Left kidney (tissue), 2 donors: ENCODE data around the gene VEZT. TPM values are rescaled to one million over a fixed set of nuclear protein-coding genes. Genes with fewer than 3 reads are reported as not detected.
"Not testable (repeated sequence)": the region's sequence is repeated elsewhere in the genome, so short reads cannot be mapped to it uniquely, and the experiment has no call there.

Source experiments
- DNase-seq: peaks from one replicate; pipeline ENCODE4 v3.0.0-alpha.2; 2013
- polyA plus RNA-seq: library from polyadenylated mRNA; unstranded; fragments of 120-200 nt; gene quantifications from one replicate; pipeline ENCODE4 v1.2.1, GENCODE V29; 2013; ENCODE audit not compliant: insufficient read length

VEZT gene
- polyA plus RNA-seq, 1 donor, result 94.7 TPM

DNA sequence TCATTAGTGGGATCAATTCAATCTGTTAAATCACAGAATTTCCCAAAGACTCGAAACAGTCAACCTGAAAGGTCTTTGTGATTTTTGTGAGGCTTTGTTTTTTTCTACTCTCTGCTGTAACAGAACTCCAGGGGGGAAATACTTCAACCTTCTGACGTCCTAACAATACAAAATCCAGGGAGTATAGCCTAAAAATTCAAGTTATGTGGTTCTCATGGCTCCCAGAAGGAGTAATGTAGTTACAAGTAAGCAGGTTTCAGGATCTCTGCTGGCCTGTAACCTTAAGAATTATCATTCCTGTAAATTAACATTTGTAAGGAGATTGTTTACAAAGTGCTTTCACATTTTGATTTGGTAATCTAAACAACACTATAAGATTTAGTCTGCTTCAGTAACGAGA is 39.9 kb downstream of the VEZT start:
- DNase-seq, result no peak

DNA sequence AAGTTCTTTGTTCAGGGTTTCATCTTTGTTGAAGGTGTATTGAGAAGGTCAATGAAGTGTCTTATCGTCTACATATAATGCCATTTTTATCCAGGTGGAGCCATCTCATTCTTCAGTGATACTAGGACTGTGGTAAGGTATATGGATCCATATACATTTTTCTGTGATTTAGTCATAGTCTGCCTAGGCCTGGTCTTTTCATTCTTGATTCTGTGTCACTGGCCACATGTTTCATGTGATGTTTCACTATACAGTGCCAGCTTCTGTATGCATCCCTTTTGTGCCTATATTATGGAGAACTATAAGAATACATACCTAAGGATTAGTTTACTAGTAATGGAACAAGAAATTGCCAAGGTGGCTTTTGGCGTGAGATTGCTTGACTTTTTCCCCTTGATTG is 40.5 kb downstream of the VEZT start:
- no peak for DNase-seq

DNA sequence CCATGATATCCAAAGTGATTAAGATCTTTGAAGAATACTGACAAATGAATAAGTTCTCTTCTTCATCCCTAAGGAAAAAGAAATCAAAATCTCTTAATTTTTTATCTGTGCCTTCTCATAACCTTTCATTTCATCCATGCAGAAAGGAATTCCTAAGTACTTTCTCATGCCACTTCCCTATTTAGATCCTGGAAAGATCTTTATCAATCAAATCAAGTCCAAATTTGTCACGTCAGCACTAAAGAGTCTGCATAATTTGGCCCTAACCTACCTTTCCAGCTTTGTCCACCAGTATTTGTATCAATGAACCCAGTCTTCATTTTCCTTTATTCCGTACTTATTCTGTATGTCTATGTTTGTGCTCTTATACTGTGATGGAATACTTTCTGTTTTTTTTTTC is 41.2 kb downstream of the VEZT start:
- DNase-seq, result no peak

DNA sequence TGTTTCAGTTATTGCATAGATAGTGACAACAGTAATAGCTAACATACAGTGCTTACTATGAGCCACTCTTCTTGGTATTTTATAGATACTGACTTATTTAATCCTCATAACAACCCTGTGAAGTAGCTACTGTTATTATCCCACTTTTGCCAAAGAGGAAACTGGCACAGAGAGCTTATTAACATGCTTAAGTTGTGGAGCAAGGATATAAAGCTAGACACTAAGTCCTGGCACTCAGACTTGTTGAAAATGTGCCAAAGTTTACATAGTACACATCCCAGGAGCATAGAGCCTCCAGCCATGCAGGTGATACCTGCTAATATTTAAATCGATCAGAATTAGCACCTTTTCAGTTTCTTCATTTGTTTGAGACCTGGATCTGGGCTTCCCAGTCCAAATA is 41.8 kb downstream of the VEZT start:
- DNase-seq, result no peak

DNA sequence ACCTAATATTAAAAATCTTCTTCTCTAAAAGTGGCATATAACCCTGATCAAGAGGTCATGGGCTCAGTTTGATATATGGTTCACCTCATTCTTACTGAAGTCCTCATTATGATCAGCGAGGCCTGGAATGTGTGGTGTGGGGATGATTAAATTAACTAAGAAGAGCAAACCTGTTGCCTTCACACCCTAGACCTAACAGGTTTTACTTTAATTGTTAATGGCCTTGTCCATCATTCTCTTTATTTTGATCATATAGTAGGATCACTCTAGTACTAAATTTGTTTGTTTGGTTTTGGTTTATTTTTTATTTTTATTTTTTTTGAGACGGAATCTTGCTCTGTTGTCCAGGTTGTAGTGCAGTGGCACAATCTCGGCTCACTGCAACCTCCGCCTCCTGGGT is 43.5 kb downstream of the VEZT start:
- no peak for DNase-seq

DNA sequence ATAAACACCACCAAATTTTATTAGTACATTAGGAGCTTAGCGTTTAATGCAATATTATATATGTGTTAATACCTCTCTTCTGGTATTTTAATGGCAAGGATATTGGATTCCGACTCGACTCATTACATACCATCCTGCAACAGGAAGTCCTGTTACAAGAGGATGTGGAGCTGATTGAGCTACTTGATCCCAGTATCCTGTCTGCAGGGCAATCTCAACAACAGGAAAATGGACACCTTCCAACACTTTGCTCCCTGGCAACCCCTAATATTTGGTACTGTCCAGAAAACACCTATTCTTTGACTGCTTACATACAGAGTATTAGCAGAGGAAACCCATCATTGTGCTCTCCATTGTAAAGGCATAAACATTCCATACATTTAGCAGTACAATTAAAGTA is 45.2 kb downstream of the VEZT start:
- no peak for DNase-seq

DNA sequence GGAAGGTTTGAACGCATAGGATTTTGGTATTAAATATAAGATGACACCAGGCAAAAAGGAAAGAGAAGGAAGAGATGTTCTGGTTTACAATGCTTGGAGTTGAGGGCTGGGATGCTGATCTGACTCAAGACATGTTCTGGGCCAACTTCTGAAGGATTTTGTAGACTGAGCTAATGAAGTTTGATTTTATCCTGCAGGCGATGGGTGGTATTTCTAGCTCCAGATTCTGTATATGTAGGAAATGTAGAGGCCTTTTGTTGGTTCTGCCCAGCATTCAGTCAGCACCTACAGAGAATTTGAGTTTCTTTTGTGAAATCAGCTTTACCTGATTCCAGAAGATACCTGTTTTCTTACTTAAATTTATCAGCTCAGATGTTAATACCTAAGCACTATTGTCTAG is 48.2 kb downstream of the VEZT start:
- no peak for DNase-seq

DNA sequence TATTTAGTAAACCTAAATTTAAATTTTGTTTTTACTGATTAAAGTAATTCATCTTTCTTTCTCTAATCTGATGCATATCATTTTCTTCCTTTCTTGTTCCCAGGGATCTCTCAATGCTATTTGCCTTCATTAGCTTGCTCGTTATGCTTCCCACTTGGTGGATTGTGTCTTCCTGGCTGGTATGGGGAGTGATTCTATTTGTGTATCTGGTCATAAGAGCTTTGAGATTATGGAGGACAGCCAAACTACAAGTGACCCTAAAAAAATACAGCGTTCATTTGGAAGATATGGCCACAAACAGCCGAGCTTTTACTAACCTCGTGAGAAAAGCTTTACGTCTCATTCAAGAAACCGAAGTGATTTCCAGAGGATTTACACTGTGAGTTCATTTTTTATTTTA is 48.6 kb downstream of the VEZT start:
- DNase-seq, result no peak

DNA sequence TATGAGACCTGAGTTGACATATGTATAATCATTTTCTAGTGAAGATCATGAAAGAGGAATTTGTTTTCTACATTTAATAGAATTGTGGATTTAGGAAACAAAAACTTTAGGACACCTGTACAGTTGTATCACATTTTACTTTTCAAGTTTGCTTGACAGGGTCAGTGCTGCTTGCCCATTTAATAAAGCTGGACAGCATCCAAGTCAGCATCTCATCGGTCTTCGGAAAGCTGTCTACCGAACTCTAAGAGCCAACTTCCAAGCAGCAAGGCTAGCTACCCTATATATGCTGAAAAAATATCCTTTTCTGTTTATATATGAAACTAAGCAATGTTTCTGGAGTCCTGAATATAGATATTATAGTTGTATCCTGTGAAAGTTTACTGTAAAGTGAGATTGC is 52.3 kb downstream of the VEZT start:
- no peak for DNase-seq

DNA sequence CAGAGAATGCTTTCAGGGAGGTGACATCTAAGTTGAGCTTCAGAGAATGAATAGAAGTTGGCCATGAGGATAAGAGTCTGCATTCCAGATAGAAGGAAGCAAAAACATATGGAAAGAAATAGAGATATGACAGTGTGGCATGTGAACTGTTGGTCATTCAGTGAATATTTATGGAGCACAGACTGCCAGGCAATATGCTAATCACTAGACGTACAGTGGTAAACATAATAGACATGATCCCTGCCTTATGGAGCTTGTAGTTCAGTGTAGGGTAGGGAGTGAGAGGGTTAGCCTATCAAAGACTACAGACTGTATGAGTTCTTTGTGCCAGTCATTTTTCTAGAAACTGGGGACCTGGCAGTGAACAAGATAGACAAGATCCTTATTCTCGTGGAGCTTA is 53.9 kb downstream of the VEZT start:
- DNase-seq, result no peak

DNA sequence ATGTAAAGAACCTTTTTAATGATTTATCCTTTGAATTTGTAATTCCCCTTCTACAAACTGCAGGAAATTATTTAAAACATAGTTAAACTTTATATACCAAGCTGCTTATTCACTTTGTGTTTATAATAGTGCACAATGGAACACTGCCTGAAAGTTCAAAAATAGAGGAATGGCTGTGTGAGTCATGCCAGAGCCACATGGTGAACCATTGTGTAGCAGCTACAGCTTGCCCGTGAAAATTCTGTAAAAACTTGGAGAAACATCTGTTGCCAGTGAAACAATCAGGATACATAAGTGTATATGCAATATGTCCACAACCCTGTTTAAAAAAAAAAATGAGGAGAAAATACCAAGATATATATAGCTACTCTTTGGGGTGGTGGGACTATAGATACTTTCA is 59.5 kb downstream of the VEZT start:
- DNase-seq, result no peak

DNA sequence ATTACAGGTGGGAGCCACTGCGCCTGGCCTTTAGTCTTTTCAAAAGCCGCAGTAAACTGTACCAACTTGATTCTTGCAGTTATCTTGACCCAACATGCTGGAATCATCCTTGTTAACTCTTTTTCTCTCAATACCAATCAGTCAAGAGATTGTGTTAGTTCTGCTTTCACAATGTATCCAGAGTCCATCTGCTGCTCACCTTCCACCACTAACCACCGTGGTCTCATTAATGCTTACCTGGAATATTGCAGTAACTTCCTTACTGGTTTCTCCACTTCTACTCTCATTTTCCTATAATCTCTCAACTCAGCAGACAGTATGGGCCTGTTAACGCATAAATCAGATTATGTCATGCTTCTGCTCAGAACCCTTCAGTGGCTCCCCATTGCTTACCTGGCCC is 62.2 kb downstream of the VEZT start:
- no peak for DNase-seq

DNA sequence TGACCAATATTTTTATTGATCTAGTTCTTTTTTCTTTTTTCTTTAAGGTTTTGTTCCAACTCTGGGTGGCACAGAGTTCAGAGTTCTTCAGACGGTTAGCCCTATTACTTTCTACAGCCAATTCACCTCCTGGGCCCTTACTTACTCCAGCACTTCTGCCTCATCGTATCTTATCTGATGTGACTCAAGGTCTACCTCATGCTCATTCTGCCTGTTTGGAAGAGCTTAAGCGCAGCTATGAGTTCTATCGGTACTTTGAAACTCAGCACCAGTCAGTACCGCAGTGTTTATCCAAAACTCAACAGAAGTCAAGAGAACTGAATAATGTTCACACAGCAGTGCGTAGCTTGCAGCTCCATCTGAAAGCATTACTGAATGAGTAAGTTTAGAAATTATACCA is 64.7 kb downstream of the VEZT start:
- no peak for DNase-seq

DNA sequence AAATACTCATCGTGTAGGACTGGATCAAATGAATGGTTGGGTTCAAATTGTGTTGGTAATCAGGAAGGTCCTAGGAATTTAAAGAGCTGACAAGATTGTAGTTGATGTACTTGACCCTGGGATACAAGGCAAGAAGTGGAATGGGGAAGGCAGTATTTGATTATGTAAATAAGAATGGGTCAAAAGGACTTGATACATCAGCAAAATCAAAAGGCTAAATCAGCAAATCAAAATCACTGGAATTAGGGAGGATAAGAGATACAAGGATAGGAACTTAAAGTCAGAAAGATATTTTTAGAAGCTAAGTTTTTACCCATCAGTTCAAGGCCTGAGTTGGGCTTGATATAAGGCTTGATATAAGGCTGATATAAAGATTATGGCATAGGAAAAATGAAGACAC is 65.8 kb downstream of the VEZT start:
- no peak for DNase-seq

DNA sequence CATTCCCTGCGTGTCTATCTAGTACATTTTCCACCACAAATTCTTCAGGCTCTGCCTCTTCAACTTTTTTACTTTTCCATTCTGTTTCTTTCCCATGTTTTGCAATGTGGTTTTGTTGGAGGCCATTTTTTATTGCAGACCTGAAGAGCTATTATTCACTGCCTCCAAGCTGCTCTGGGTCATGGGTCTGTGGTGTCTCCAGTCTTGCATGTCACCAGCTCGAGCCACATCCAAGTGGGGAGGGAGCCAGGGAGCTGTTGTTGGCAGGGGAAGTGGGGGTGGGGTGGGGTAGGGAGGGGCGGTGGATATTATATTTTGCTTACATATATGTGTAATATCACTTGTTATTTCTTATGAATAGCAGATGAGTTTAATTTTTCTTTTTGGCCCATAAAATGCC is 69.1 kb downstream of the VEZT start:
- no peak for DNase-seq

DNA sequence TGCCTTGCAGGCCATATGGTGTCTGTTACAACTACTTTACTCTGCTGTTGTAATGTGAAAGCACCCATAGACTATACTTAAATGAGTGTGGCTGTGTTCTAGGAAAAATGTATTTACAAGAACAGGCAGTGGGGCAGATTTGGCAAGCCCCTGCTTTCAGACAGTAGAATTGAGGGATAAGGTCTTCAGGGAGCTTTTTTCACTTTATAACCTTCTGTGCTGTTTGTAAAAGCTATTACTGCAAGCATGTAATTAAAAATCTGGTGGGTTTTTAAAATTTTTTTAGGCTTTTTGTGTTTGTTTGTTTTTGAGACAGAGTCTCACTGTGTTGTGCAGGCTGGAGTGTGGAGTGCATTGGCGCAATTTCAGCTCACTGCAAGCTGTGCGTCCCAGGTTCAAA is 73.9 kb downstream of the VEZT start:
- DNase-seq, result no peak

DNA sequence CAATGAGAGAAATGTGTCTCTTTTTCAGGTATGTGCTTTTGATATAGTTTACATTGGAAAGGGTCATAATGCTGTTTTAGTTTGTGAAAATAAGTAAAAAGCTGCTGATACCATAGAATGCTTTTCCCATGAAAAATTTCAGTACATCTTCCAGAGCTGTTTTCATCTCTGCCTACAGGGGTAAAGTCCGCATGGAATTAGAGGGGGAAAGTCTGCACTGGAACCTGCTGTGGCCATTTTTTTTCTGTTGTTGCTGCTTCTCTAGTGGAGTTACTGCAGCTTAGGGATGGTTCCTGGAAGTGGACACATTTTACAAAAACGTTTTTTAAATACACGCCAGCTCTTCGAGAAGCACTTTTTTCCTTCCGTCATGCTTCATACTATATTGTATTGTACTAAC is 81.3 kb downstream of the VEZT start:
- no peak for DNase-seq

DNA sequence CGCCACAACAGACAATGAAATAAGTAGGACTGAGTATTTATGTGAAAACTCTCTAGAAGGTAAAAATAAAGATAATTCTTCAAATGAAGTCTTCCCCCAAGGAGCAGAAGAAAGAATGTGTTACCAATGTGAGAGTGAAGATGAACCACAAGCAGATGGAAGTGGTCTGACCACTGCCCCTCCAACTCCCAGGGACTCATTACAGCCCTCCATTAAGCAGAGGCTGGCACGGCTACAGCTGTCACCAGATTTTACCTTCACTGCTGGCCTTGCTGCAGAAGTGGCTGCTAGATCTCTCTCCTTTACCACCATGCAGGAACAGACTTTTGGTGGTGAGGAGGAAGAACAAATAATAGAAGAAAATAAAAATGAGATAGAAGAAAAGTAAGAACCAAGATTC is 82.7 kb downstream of the VEZT start:
- no peak for DNase-seq

DNA sequence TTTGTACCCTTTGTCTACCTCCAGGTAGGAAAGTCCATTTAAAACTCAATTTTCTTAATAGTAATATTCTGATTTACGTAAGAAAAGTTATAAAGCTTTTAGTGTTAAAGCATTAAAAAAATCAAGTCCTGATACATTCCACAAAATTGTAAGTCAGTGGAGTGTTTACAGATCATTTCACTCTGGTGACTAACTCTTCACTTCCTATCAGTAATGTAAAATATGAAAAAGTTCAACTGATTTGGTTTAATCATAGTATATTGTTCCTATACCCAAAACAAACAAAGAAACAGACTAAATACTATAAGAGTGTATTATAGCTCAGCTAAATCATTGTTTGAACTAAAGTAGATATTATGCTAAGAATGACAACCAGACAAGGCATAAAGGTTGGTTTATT is 85.9 kb downstream of the VEZT start:
- DNase-seq, result no peak

DNA sequence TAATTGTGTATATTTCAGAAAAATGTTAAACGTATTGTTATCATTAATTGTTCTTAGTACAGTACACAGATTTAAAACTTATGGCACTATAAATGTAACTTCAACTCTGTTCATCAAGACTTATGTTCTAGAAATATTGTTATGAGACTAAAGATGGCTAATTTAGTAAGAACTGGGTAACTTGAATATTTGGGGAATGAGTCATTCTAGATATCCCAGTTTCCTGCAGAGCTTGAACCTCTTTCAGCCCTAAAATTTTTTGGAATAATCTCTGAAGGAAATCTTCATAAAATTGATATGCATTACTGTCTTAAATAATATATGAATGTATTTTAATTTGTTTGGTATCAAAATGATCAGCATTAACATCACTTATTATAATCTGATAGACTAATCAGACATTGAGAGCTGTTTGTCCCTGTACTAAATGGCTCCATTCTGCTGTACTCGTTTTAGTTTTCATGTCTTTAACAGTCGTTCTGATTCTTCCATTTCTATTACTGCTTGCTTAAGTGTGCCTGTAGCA is 87.1 kb downstream of the VEZT start:
- no peak for DNase-seq

DNA sequence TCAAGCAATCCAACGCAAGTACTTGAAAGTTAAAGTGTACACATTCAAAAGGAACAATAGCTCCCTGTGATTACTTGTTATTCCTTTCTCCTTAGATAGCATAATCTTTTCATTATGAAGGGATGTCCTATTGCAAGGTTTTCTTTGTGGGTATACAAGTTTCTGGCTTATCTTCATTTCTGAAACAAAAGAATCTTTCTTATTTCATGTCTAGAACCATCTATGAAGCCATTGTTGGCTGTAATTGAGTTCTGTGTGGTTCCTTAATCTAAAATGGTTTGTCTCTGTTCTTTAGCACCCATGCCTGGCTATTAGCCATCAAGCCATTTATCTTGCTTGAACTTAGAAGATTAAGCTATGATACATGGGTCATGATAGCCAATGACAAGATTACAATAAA is 95.0 kb downstream of the VEZT start:
- no peak for DNase-seq

DNA sequence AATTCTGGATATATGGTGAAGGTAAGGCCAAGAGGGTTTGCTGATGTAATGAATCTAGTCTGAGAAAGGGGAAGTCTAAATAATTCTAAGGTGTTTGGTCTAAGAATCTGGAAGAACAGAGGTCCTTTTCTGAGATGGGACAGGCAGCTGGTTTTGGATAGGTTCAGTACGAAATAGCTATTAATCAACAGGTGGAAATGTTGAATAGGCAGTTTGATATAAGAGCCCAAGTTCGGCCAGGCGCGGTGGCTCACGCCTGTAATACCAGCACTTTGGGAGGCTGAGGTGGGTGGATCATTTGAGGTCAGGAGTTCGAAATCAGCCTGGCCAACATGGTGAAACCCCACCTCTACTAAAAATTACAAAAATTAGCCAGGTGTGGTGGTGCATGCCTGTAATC is 97.1 kb downstream of the VEZT start:
- not testable (repeated sequence) for DNase-seq

DNA sequence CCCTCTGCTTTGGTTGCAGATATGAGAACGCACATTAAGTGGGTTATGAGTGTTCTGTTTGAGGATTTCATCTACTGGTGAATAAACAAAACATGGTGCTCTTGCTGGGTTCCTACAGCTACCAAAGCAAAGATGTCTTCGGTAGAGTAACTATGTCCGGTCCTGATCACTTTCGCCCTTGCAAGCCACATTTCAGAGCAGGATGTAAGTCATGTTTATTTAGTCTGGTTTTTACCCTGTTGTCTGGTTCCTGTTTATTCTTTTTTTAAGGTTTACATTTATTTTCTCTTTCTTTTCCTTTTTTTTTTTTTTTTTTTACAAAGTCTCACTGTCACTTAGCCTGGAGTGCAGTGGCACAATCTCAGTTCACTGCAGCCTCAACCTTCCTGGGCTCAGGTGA is 99.2 kb downstream of the VEZT start:
- DNase-seq, result no peak

DNA sequence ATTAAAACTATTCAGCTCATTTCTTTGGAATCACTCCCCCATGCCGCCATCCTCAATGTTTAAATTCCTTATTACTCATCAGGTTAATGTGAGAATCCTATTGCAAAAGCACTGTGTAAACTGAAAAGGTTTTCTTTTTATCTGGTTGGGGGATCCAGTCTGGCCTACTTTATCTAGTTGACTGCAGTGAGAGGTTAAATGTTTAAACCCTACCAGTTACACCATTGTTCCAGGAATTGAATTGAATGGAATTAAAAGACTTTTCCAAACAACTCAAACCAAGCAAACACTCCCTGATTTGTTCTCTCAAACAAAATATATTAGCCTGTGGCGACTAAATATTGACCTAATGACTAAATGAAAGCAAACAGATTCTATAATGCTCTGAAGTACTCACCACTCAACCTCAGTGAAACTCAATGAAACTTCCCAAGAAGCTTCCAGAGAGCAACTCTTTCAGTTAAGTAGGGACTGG is 100.5 kb downstream of the VEZT start:
- DNase-seq, result no peak

DNA sequence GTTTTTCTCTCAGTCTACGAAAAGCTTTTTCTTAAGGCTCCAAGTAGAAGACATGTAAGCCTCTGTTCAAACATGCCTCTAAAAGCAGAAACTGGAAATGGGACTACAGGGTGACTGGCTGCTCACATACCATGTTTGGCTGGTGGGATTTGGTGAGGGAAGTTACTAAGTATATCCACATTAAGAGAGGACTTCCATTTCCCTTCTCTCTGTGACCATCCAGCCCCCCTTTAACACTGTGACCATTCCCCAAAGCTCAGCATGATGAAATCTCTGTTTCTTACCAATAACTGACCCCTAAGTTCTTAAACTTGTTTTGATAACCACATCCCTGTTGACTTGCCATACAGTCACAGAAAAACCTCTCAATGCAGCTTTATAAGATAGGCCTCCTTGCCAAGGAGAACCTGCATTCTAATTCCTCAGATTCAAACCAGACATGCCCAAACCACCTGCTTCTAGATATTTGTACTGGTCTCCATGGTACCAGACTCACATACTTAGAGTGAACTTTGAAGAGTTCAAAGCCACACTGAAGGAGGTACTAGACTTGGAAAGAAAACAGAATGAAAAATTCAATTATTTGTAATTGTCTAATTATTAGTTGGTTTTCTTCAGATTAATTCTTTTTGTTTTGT is 102.2 kb downstream of the VEZT start:
- DNase-seq, result no peak
